OCI-LY3 (cell line): ENCODE results near the gene ANAPC10.

Source experiments
- CTCF ChIP-seq: fragments of 200-600, 300-600 bp; sonication (generic); IDR thresholded peaks from 2 replicates; pipeline ENCODE4 v1.5.1; 2014; ENCODE audit warnings: antibody characterized with exemption, low read length, low read depth
- EZH2phosphoT487 ChIP-seq: fragments of 200-600 bp; shearing (Covaris generic); IDR thresholded peaks from 2 replicates; pipeline ENCODE4 v1.6.1; 2018; ENCODE audit warnings: antibody characterized with exemption, mixed run types, low read depth

- TF ChIP-seq CTCF (no peak), EZH2phosphoT487 (no peak)
These were observed 113.0 kb downstream of the ANAPC10 start for GRCh38 chr4:144985014-144985413.
